Progenitor cell of endocrine pancreas (in vitro differentiated cells): Measurements from ENCODE around the gene CCDC179. TPM values are rescaled to one million over a fixed set of nuclear protein-coding genes. Genes with fewer than 3 reads are reported as not detected.

Experiments
- DNase-seq: peaks from one replicate; pipeline ENCODE4 v3.0.0; 2021; ENCODE audit warnings: low spot score; ENCODE audit not compliant: unreplicated experiment
- H3K27ac Mint-ChIP-seq: 2 replicates; pipeline ENCODE4 v1.8.0; 2021; ENCODE audit warnings: mild to moderate bottlenecking, moderate library complexity, mixed read lengths
- H3K27me3 Mint-ChIP-seq: 2 replicates; pipeline ENCODE4 v1.8.0; 2021; ENCODE audit warnings: mixed read lengths
- H3K36me3 Mint-ChIP-seq: 2 replicates; pipeline ENCODE4 v1.8.0; 2022; ENCODE audit warnings: mixed read lengths; ENCODE audit not compliant: insufficient read depth
- H3K4me1 Mint-ChIP-seq: 2 replicates; pipeline ENCODE4 v1.8.0; 2021; ENCODE audit warnings: low read depth, mixed read lengths
- H3K4me3 Mint-ChIP-seq: 2 replicates; pipeline ENCODE4 v1.8.0; 2021; ENCODE audit warnings: low read depth, mild to moderate bottlenecking, moderate library complexity, mixed read lengths
- H3K9me3 Mint-ChIP-seq: 2 replicates; pipeline ENCODE4 v1.8.0; 2021; ENCODE audit warnings: low read depth, mixed read lengths
- CTCF ChIP-seq: fragments of 200-600 bp; sonication (generic); IDR thresholded peaks from one replicate; pipeline ENCODE4 v1.5.0; 2021; ENCODE audit warnings: antibody characterized with exemption, mild to moderate bottlenecking; ENCODE audit not compliant: unreplicated experiment
- long read RNA-seq: library from polyadenylated mRNA; unstranded; transcript quantifications from one replicate; pipeline ENCODE4 v2.0.0, GENCODE V29; 2020
- total RNA-seq: library from RNA; stranded (reverse); gene quantifications from 2 replicates; pipeline ENCODE4 v1.2.1, GENCODE V29; 2021

Gene CCDC179
- total RNA-seq, result not detected in 2 replicates
- long read RNA-seq, result 0 reads

- H3K36me3 Mint-ChIP-seq, result no peaks in the 10 kb centered on the region
- no peak within 1 kb of the TSS for H3K4me3 Mint-ChIP-seq
- peak within 1 kb of the TSS; percentile 34 for H3K27ac Mint-ChIP-seq
- no peaks in the 10 kb centered on the region for H3K4me1 Mint-ChIP-seq
- no peaks in the 10 kb centered on the region for H3K27me3 Mint-ChIP-seq
- H3K9me3 Mint-ChIP-seq, result peaks cover 13% of the 10 kb centered on the region
- DNase-seq, result no peak
- no peak for TF ChIP-seq CTCF
Measured at GRCh38 chr11:22860241-22860640, at the start of gene CCDC179. CCDC179 (minus strand) TSS chr11:22860474; CDS start chr11:22860421, 53 bp downstream.

DNA sequence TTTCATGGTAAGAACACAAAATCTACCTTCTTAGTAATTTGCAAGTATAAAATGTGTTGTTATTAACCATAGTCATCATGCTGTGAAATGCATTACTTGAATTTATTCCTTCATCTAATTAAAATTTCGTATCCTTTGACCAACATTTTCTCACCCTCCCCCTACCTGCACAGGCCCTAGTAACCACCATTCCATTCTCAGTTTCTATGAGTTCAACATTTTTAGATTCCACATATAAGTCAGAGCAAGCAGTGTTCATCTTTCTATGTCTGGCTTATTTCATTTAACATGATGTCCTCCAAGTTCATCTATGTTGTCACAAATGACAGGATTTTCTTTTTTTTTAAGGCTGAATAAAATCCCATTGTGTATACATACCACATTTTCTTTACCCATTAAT is 43.5 kb upstream of the CCDC179 start:
- H3K4me3 Mint-ChIP-seq, result no peak overlapping the region
- DNase-seq, result no peak
- no peak overlapping the region for H3K27ac Mint-ChIP-seq
- peaks cover 8% of the 10 kb centered on the region for H3K9me3 Mint-ChIP-seq
- H3K36me3 Mint-ChIP-seq, result no peaks in the 10 kb centered on the region
- peaks cover 3% of the 10 kb centered on the region for H3K4me1 Mint-ChIP-seq
- no peak for TF ChIP-seq CTCF
- H3K27me3 Mint-ChIP-seq, result no peaks in the 10 kb centered on the region

- peaks cover 5% of the 10 kb centered on the region for H3K9me3 Mint-ChIP-seq
- H3K27me3 Mint-ChIP-seq, result no peaks in the 10 kb centered on the region
- TF ChIP-seq CTCF, result no peak
- no peak overlapping the region for H3K27ac Mint-ChIP-seq
- peaks cover 3% of the 10 kb centered on the region for H3K4me1 Mint-ChIP-seq
- no peaks in the 10 kb centered on the region for H3K36me3 Mint-ChIP-seq
- H3K4me3 Mint-ChIP-seq, result no peak overlapping the region
- no peak for DNase-seq
Measured at GRCh38 chr11:22901603-22902002, 41.3 kb upstream of the CCDC179 start.

GRCh38 chr11:22900764-22901486 is 40.7 kb upstream of the CCDC179 start:
- no peak overlapping the region for H3K4me3 Mint-ChIP-seq
- no peaks in the 10 kb centered on the region for H3K27me3 Mint-ChIP-seq
- H3K27ac Mint-ChIP-seq, result no peak overlapping the region
- TF ChIP-seq CTCF, result no peak
- peaks cover 5% of the 10 kb centered on the region for H3K9me3 Mint-ChIP-seq
- DNase-seq, result no peak
- no peaks in the 10 kb centered on the region for H3K36me3 Mint-ChIP-seq
- H3K4me1 Mint-ChIP-seq, result peaks cover 3% of the 10 kb centered on the region

GRCh38 chr11:22898036-22898435 is 37.8 kb upstream of the CCDC179 start:
- TF ChIP-seq CTCF, result no peak
- DNase-seq, result no peak
- H3K27me3 Mint-ChIP-seq, result no peaks in the 10 kb centered on the region
- H3K27ac Mint-ChIP-seq, result no peak overlapping the region
- no peak overlapping the region for H3K4me3 Mint-ChIP-seq
- H3K36me3 Mint-ChIP-seq, result no peaks in the 10 kb centered on the region
- H3K9me3 Mint-ChIP-seq, result peaks cover 9% of the 10 kb centered on the region
- no peaks in the 10 kb centered on the region for H3K4me1 Mint-ChIP-seq
